SW480 (cell line): ENCODE measurements around the gene C4A.
"Not testable (repeated sequence)": the region's sequence is repeated elsewhere in the genome, so short reads cannot be mapped to it uniquely, and the experiment has no call there.

Source experiments
- DNase-seq: peaks from one replicate; pipeline ENCODE4 v3.0.0-alpha.2; 2016; ENCODE audit warnings: low spot score

The C4A gene

DNA sequence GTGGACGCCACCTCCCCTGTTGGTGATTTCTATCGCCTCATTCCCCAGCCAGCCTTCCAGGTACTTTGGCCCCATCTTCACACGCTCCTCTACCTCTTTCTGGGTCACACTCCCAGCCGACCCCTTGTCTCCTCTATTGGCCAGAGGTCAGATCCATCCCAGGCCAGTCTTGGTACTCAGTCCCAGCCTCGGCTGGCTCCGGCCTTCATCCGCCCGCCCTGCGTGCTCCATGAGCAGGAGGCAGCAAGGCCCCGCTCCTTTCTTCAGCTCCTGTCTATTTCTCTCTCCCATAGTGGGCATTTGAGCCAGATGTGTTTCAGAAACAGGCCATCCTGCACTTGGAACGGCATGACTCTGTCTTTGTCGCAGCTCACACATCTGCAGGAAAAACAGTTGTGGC, 20.2 kb upstream of the C4A start:
- no peak for DNase-seq

DNA sequence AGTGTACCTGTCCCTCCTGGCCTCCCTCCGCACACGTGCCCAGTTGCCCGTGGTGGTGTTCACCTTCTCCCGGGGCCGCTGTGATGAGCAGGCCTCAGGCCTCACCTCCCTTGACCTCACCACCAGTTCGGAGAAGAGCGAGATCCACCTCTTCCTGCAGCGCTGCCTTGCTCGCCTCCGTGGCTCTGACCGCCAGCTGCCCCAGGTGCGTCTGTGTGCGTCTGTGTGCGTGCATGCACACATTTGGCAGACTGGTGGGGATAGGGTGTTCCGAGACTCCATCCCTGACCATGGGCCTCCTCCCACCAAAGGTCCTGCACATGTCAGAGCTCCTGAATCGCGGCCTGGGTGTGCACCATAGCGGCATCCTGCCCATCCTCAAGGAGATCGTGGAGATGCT, 17.9 kb upstream of the C4A start:
- DNase-seq = no peak

DNA sequence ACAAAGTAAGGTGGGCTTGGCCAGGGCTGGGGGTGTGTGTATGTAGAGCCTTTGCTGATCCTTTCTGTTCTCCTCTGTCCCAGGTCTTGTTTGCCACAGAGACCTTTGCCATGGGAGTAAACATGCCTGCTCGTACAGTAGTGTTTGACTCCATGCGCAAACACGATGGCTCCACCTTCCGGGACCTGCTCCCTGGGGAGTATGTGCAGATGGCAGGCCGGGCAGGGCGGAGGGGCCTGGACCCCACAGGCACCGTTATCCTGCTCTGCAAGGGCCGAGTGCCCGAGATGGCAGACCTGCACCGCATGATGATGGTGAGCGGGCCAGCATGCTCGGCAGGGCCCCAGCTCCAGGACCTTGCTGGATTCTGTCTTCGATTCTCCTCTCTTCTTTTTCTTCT, 16.2 kb upstream of the C4A start:
- no peak for DNase-seq

DNA sequence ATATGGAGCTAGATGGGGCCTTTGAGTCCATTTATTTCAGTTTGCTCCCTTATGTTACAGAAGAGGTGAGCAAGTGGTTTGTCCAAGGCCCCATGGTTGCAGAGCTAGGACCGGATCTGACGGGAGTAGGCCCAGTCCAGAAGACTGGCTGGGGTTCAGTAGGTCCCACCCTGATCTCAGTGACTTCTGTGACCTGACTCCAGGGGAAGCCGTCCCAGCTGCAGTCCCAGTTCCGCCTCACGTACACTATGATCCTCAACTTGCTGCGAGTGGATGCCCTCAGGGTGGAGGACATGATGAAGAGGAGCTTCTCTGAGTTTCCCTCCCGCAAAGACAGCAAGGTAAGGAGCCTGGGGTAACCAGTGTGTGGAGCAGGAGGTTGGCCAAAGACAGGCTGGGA, 15.4 kb upstream of the C4A start:
- DNase-seq = no peak

DNA sequence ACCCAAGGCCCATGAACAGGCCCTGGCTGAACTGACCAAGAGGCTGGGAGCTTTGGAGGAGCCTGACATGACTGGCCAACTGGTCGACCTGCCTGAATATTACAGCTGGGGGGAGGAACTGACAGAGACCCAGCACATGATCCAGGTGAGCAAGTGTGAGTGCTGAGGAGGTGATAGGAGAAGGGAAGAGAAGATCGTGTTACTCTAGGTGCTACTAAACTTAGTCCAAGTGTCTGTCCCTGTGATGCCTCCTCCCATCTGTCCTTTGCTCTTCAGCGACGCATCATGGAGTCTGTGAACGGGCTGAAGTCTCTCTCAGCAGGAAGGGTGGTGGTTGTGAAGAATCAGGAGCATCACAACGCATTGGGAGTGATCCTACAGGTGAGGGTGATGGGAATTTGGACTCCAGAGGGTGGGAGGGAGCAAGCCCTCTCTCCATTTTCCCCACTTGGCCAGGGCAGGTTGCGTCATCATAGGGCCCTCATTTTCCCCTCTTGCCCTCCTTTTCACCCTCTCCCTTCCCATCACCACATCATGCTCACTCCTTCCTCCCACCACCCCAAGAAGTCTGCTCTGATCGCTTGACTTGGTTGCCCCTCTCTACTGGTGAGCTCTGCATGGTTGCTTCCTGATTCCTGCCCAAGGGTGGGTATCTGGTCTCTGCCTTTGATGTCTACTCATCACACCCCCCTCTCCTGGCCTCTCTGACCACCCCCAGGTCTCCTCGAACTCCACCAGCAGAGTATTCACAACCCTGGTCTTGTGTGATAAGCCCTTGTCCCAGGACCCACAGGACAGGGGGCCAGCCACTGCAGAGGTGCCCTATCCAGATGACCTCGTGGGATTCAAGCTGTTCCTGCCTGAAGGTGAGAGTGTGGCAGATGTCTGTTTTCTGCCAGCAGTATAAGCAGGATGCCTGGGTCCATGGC, 14.6 kb upstream of the C4A start:
- no peak for DNase-seq

DNA sequence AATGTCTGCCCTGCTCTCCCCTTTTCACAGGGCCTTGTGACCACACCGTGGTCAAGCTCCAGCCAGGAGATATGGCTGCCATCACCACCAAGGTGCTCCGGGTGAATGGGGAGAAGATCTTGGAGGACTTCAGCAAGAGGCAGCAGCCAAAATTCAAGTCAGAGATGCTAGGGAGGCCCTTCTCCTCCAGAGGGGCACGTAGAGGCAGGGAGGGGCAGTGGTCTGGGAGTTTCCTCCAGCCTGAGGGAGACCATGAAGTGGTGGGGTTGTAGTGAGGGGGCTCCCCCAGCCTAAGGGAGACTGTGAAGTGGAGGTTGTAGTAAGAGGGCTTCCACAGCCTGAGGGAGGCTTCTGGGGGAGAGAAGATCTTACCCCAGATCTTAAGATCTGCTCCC, 13.9 kb upstream of the C4A start:
- no peak for DNase-seq

DNA sequence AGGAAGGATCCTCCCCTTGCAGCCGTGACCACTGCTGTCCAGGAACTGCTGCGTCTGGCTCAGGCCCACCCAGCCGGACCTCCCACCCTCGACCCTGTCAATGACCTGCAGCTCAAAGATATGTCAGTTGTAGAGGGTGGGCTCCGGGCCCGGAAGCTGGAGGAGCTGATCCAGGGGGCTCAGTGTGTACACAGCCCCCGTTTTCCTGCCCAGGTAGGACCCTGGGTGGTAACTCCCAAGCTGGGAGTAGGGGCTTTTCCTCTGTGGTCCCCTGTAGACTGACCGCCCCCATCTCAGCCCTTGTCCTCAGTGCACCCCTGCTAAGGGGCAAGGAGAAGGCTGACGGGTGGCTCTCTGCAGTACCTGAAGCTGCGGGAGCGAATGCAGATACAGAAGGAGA, 13.5 kb upstream of the C4A start:
- DNase-seq = no peak

DNA sequence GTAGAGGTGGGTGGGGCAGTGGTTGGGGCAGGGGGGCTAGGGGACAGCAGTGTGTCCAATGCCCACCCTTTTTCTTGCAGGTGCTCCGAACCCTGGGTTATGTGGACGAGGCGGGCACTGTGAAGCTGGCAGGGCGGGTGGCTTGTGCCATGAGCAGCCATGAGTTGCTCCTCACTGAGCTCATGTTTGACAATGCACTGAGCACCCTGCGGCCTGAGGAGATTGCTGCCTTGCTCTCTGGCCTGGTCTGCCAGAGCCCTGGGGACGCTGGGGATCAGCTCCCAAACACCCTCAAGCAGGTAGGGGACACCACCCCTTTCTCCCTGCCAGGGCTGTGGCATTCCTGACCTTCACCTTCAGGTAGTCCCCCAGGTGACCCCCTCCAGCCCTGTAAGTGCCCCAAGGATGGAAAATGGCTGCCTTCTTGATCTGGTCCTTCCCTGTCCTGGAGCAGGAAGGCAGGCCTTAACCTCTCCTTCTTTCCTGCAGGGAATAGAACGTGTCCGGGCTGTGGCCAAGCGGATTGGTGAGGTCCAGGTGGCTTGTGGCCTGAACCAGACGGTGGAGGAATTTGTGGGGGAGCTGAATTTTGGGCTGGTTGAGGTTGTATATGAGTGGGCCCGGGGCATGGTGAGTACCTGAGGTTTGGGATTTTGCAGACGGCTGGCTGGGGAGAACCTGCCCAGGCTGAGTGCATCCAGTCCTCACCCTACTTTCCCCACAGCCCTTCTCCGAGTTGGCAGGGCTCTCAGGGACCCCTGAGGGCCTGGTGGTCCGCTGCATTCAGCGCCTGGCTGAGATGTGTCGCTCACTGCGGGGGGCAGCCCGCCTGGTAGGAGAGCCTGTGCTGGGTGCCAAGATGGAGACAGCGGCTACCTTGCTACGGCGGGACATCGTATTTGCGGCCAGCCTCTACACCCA, 12.8 kb upstream of the C4A start:
- DNase-seq = no peak

DNA sequence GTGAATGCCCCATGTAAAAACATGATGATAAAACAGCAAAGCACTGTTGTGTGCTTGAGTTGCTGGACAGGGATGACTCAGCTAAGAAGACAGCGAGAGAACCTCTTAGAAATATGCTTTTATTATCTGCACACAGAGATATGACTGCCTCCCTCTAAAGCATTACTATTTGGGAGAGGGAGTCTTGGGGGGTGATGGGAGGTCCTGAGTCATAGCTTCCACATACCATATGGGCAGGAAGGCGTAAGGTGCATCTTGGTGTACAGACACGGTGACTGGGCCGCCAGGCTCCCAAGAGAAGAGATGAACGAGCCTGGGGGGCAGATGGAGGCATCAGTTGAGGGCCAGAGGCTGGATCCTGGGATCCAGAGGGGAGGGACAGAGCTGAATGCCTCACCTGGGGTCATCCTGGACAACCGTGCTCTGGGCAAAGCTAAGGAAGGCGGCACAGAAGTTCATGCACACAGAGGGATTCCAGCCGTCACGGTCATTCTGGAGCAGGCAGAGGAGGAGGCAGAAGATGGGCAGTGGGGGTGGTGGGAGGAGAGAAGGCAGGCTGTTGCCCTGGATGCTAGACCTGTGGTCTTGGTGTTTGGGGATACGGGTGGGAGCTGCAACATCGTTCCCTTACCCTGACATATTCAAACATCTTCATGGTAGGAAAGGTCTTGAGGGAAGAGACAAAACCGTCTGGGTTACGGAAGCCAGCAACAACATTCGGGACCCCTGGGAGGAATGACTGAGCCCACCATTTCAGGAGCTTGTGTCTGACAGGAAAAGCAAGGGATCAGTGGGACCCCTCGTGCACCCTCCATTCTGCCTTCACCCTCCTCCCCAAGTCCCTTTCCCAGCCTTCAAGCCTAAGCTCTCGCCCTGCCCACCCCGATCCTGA, 11.9 kb upstream of the C4A start:
- no peak for DNase-seq

DNA sequence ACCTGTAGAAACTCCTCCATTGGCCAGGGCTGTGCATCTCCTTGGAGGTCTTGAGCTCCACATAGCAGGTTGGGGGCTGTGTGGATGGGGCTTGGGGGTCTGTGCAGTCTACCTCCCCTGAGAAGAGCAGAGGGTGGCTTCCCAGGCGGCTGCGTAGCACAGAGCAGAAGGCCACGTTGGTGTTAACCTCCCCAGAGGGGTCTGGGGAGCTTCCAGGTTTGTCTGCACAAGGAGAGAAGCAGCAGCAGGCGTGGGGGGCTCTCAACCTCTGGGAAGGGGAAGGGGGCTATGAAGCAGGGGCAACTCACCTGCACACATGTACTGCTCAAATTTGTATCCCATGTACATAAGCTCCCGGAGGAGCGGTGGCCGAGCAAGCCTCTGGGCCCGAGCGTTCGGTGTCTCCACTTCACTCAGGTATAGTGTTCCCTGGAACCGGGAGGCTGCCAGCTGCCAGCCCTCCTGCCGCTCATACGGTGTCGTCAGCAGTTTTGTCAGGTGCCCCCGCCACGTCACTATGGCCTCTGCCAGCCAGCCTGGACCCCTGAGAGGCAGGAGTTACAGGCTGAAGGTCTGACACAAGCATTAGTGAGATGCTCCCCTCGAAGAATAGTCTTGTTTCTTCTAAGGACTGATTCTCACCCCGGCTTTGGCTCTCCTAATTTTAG, 11.1 kb upstream of the C4A start:
- DNase-seq = peak; percentile 24

DNA sequence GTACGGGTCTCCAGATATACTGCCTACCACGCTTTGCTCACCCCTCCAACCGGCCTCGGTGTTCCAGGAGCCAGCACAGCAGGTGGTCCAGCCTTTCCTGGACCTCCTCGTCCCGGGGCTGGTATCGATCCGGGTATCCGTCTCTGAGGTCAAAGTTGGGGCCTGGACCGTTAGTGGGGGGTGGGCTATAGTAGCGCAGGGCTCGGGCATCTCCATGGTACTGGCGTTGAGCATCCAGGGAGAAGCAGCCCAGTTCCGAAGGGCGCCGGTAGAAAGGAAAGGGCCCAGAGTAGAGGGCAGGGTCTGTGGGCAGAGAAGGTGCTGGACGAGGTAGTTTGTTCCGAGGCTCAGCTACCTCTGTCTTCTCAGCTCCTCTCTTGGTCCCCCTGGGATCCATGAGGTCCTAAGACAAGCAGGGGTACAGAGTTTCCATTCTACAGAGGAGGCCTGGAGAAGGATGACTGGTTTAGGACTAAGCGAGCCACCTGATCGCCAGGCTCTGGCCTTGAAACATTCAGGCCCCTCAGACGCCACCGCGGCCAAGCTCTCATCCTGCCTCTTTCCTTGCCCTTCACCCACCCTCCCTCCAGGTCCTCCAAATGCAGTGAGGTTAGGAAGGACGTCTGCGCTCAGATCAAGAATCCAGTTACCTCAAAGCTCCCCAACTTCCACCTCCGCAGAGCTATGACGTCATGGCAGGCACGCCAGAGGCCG, 10.4 kb upstream of the C4A start:
- DNase-seq = no peak

DNA sequence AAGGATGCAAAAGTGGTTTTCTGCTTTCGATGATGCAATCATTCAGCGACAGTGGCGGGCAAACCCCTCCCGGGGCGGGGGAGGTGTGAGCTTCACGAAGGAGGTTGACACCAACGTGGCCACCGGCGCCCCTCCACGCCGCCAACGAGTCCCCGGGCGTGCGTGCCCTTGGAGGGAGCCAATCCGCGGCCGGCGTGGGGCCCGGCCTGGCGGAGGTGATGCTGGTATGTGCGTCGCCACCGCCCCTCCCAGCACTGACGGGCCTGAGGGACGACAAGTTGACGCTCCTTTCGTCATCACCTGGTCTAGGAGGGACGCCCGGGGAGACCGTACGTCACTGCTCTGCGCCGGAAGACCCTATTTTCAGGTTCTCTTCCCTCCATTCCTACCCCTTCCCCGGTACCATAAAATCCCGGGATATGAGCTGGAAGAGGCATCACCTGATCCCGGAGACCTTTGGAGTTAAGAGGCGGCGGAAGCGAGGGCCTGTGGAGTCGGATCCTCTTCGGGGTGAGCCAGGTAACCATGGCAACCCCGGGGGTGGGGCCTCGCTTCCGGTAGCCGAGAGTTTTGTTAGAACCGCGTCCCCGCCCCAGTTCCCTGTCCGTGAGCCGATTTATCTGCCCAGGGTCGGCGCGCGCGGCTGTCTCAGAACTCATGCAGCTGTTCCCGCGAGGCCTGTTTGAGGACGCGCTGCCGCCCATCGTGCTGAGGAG, 9.7 kb upstream of the C4A start, which contains the start of gene DXO:
DXO (minus strand) TSS at position 146 of the 716 bp plus-strand sequence. CDS start 463 bp downstream, outside the sequence.
- DNase-seq = peak; percentile 96

DNA sequence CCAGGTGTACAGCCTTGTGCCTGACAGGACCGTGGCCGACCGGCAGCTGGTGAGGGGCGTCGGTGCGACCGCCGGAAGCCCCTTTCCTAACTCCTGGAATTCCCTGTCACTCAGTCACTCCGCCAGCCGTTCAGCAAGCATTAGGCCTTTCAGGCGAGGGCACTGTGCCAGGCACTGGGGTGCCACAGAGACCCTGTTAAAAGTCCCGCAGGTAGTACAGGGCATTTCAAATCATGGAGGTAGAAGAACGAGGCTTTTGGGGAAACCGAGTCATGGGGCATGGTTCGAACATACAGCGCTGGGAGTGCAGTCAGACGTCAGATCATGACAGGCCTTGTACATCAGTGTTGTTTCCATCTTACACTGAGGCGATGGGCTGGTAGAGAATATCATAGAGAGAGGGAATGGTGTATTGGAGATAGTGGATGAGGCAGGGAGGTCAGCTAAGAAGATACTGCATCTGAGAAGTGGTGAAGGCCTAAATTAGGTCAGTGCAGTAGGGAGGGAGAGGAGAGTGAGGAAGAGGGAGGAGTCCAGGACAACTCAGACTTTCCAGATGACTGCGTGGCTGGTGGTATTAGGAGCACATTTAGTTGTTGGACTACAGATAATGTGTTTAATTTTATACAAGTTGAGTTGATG, 9.0 kb upstream of the C4A start:
- DNase-seq = no peak

DNA sequence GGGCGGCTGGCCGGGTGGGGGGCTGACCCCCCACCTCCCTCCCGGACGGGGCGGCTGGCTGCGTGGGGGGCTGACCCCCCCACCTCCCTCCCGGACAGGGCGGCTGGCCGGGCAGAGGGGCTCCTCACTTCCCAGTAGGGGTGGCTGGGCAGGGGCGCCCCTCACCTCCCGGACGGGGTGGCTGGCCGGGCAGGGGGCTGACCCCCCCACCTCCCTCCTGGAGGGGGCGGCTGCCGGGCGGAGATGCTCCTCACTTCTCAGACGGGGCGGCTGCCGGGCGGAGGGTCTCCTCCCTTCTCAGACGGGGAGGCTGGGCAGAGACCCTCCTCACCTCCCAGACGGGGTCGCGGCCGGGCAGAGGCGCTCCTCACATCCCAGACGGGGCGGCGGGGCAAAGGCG, 5.8 kb upstream of the C4A start:
- DNase-seq = not testable (repeated sequence)

DNA sequence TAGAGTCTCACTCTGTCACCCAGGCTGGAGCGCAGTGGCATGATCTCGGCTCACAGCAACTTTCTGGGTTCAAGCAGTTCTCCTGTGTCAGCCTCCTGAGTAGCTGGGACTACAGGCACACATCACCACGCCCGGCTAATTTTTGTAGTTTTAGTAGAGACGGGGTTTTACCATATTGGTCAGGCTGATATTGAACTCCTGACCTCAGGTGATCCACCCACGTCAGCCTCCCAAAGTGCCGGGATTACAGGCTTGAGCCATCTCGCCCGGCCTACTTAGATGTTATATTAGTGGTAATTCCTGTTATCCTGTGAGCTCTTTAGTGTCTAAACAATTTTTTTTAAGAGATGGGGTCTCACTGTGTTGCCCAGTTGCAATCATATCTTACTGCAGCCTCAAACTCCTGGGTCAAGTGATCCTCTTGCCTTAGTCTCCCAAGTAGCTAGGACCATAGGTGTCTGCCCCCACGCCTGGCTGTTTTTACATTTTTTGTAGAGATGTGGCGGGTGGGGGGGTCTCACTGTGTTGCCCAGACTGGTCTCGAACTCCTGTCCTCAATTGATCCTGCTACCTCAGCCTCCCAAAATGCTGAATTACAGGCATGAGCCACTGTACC, 3.9 kb upstream of the C4A start:
- no peak for DNase-seq

DNA sequence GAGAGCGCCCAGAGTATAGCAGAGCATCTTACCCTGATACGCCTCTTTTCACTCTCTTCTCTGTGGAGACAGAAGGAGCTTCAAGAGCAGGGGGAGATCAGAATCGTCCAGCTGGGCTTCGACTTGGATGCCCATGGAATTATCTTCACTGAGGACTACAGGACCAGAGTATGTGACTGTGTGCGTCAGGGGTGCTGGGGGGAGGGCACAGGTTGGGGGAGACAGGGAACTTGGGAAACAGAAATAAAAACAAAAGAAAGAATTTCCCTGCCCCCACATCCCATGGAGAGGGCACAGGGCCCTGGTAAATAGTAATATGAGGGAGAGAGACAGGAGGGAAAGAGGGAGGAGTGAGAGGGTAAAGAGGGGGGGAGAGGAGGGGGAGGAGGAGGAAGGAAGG, 3.0 kb upstream of the C4A start:
- DNase-seq = no peak

DNA sequence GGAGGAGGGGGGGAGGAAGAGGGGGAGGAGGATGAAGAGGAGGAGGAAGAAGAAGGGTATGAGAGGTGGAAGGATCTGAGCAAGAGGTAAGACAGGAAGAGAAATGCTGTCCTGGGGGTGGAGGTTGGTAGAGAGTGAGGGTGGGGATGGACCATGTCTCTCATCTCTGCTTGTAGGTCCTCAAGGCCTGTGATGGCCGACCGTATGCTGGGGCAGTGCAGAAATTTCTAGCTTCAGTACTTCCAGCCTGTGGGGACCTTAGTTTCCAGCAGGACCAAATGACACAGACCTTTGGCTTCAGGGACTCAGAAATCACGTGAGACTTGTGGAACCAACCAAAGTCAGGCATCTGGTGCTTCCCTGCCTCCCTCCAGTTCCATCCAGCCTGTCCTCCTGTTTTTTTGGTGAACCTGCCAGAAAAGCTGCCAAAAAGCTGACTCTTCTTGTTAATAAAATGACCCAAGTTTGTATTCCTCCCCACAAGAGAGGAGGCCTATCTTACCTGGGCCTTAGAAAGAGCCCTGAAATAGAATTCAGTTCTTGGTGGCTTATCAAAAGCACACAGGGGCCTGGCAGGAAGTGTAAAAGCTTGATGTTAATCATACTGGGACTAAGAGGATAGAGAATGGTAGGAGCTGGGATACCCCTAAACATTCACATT, 2.5 kb upstream of the C4A start:
- DNase-seq = no peak

DNA sequence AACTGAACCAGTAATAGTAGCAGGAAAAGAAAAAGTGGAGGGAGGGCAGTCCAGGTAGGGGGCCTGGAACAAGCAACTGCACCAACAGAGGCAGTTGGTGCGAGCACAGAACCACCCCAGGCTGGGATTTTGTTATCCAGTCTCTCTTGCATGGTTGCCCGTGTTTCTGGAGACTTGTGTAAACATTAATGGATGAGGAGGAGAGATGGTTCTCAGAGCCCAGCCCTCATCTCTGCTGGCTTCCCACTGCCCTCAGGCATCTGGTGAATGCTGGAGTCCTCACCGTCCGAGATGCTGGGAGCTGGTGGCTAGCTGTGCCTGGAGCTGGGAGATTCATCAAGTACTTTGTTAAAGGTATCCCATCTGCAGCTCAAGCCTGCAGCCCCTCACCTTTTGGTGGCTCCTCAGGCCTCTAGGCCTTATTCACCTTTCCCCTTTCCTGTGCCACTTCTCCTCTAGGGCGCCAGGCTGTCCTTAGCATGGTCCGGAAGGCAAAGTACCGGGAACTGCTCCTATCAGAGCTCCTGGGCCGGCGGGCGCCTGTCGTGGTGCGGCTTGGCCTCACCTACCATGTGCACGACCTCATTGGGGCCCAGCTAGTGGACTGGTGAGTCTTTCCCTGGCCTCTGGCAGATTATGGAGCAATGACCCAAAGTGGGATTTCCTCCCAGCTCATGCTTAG, 1.5 kb upstream of the C4A start:
- DNase-seq = not testable (repeated sequence)
